Measurements from ENCODE around the gene RELL2.

The RELL2 gene, protein sequence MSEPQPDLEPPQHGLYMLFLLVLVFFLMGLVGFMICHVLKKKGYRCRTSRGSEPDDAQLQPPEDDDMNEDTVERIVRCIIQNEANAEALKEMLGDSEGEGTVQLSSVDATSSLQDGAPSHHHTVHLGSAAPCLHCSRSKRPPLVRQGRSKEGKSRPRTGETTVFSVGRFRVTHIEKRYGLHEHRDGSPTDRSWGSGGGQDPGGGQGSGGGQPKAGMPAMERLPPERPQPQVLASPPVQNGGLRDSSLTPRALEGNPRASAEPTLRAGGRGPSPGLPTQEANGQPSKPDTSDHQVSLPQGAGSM

DNA sequence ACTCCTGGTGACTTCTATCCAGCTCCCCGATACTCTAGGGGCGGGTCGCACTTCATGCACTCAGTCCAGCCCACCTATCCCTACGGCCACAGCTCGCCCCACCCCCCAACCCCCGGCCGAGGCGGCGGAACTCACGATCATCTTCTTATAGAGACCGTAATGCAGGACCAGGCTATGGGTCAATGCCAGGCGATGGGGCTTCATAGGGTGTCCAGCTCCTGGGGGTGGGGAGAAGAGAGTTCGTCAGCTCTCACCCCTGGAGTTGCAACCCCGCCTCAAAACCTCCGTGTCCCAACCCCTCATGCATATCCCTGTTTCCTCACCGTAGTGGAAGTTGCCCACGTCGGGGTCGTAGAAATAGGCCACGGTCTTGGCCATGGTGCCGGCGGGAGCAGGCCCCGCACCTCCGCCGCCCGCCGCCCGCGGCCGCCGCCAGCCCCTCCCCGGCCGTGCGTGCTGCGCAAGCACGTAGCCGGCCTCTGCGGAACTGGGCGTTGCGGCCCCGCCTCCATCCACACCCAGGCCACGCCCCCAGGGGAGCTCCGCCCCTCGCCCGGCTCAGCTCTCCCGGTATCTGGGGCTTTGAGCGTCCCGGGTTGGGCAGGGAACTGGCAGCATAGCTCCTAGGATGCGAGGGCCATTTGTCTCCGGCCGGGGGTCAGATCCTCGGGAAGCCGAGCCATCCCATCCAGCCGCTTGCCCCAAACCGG, at the start of gene RELL2, which contains the start of gene HDAC3:
Gene RELL2, plus strand, starts transcription at position 585 of the 710 bp plus-strand sequence. CDS start 1,229 bp downstream, outside the sequence.
Gene HDAC3, minus strand, starts transcription at position 437 of the 710 bp plus-strand sequence. Its CDS starts 59 bp downstream, at position 378.
- Mint-ChIP-seq H3K27ac (peak within 1 kb of the TSS; percentile 74), H3K27me3 (no peaks in the 10 kb centered on the region), H3K4me3 (peak within 1 kb of the TSS; percentile 94), H3K4me1 (peaks cover 27% of the 10 kb centered on the region), H3K36me3 (peaks cover 13% of the 10 kb centered on the region), H3K9me3 (no peaks in the 10 kb centered on the region)
- DNase-seq (ENCODE audit: low spot score in 2 of 2) = peak; percentile 98 to 99
- ATAC-seq (ENCODE audit: low read depth) = peak; percentile 86

DNA sequence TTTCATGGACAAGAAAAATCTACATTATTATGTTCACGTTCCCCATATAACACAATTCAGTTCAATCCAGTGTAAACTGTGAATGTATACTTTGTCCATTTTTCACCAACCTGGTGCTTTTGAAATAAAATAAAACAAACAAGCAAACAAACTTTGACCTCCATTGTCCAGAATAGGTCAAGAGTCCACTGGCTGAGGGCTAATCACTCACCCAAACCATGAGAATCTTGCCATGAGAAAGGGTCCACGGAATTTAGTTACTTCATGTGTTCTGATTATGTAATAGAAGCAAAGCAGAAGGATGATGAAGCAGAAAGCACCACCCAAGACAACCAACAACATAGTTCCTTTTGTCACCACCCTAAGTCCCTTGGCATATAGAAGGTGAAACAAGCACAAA, 46.7 kb upstream of the RELL2 start:
- Mint-ChIP-seq H3K4me1 (peaks cover 26% of the 10 kb centered on the region), H3K27me3 (no peaks in the 10 kb centered on the region), H3K36me3 (peaks cover 13% of the 10 kb centered on the region), H3K9me3 (no peaks in the 10 kb centered on the region), H3K27ac (no peak overlapping the region), H3K4me3 (no peak overlapping the region)
- DNase-seq (ENCODE audit: low spot score in 2 of 2) (no peak), ATAC-seq (ENCODE audit: low read depth) (no peak)

GRCh38 chr5:141596867-141597266, 39.9 kb upstream of the RELL2 start:
- H3K27ac Mint-ChIP-seq = no peak overlapping the region
- peaks cover 40% of the 10 kb centered on the region for H3K4me1 Mint-ChIP-seq

DNA sequence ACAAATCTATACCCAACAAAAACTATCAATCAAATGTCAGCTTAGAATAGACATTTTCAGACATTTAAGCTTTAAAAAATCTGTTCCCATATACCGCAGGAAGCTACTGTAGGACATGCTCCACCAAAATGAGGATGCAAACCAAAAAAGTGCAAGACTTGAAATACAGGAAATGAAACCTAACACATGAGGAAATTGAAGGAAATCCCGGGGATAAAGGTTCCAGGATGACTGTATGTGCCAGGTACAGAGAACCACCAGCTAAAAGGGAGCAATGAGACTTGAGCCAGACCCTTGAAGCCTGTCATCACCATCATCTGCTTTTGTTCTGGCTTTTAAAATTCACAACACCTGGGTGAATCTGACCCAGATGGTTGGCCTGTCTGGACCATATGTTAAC, 39.4 kb upstream of the RELL2 start:
- H3K27me3 Mint-ChIP-seq = no peaks in the 10 kb centered on the region
- ATAC-seq (ENCODE audit: low read depth) (peak; percentile 41), DNase-seq (ENCODE audit: low spot score in 2 of 2) (no peak)
- H3K9me3 Mint-ChIP-seq = peaks cover 5% of the 10 kb centered on the region
- no peak overlapping the region for H3K4me3 Mint-ChIP-seq
- peaks cover 13% of the 10 kb centered on the region for H3K36me3 Mint-ChIP-seq
- H3K4me1 Mint-ChIP-seq = peaks cover 35% of the 10 kb centered on the region
- no peak overlapping the region for H3K27ac Mint-ChIP-seq

More at GRCh38 chr5:141596867-141597266, 39.9 kb upstream of the RELL2 start:
- Mint-ChIP-seq H3K4me3 (no peak overlapping the region), H3K27me3 (no peaks in the 10 kb centered on the region), H3K9me3 (peaks cover 5% of the 10 kb centered on the region), H3K36me3 (peaks cover 13% of the 10 kb centered on the region)
- DNase-seq (ENCODE audit: low spot score in 2 of 2) = no peak
- no peak for ATAC-seq (ENCODE audit: low read depth)

GRCh38 chr5:141597814-141598213, 39.0 kb upstream of the RELL2 start:
- no peak for ATAC-seq (ENCODE audit: low read depth)
- peaks cover 33% of the 10 kb centered on the region for H3K4me1 Mint-ChIP-seq
- peaks cover 13% of the 10 kb centered on the region for H3K36me3 Mint-ChIP-seq
- no peak overlapping the region for H3K4me3 Mint-ChIP-seq
- H3K27ac Mint-ChIP-seq = no peak overlapping the region
- DNase-seq (ENCODE audit: low spot score in 2 of 2) = no peak
- H3K9me3 Mint-ChIP-seq = peaks cover 5% of the 10 kb centered on the region
- H3K27me3 Mint-ChIP-seq = no peaks in the 10 kb centered on the region

GRCh38 chr5:141598391-141599345, 38.1 kb upstream of the RELL2 start:
- H3K36me3 Mint-ChIP-seq = peaks cover 13% of the 10 kb centered on the region
- H3K4me3 Mint-ChIP-seq = no peak overlapping the region
- H3K27ac Mint-ChIP-seq = peak overlapping the region; percentile 83
- H3K4me1 Mint-ChIP-seq = peaks cover 36% of the 10 kb centered on the region
- H3K27me3 Mint-ChIP-seq = no peaks in the 10 kb centered on the region
- ATAC-seq (ENCODE audit: low read depth) = no peak
- no peak for DNase-seq (ENCODE audit: low spot score in 2 of 2)
- peaks cover 5% of the 10 kb centered on the region for H3K9me3 Mint-ChIP-seq

DNA sequence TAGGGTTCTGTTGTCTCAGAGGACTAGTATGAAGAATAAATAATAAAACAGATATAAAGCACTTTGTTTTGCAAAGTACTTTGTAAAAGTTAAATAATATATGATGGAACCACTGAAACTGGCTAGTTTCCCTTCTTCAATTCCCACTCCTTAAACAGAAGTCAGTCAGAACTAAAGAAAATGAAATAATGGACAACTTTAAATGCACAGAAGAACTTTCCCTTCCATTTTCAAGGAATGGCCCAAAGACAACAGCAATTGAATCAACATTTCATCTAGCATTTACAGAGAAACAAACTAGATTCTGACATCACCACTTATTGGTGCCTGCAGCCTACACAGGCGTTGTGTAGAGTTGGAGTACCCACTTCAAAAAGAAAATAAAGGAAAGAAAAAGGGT, 34.2 kb upstream of the RELL2 start:
- Mint-ChIP-seq H3K27me3 (no peaks in the 10 kb centered on the region), H3K36me3 (peaks cover 2% of the 10 kb centered on the region), H3K4me3 (no peak overlapping the region), H3K4me1 (peaks cover 47% of the 10 kb centered on the region), H3K9me3 (no peaks in the 10 kb centered on the region), H3K27ac (no peak overlapping the region)
- DNase-seq (ENCODE audit: low spot score in 2 of 2) (no peak), ATAC-seq (ENCODE audit: low read depth) (no peak)

DNA sequence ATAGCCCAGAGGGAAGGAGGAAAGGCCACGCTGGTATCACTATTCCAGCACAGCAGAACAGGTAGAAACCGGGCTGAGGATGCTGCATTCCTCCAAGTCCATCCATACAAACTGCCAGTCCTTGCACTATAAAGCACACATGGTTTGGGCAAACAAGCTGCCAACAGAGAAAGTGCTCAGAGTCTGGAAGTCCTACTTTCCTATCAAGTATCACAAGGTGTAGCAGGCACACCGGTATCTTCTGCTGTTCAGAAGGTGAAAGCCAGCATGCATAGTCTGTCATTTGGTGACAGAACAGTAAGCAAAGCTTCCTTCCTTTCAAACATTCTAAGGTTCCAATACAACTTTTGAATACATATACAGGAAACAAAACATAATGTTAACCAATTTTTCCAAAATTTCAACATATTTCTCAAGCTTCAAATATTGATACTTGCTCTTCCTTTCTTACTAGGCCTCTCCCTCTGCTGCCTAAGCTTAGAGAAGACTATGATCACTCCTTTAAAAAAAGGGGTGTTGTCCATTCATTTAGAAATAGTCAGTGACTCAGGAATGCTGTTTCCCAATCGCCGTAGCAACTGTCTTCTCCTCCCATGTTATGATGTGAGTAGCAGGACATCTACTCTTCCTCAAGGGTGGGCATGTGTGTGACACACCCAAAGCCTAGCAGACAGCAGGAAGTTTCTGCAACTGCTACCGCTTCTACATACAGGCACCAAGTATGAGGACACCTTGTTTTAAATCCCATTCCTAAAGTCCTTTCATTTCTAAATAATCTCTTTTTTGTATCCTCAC, 32.7 kb upstream of the RELL2 start:
- DNase-seq (ENCODE audit: low spot score in 2 of 2) (no peak), ATAC-seq (ENCODE audit: low read depth) (no peak)
- H3K4me1 Mint-ChIP-seq = peaks cover 48% of the 10 kb centered on the region
- H3K27me3 Mint-ChIP-seq = no peaks in the 10 kb centered on the region
- H3K9me3 Mint-ChIP-seq = no peaks in the 10 kb centered on the region
- H3K4me3 Mint-ChIP-seq = peak overlapping the region; percentile 67
- H3K36me3 Mint-ChIP-seq = peaks cover 2% of the 10 kb centered on the region
- peak overlapping the region; percentile 70 for H3K27ac Mint-ChIP-seq

DNA sequence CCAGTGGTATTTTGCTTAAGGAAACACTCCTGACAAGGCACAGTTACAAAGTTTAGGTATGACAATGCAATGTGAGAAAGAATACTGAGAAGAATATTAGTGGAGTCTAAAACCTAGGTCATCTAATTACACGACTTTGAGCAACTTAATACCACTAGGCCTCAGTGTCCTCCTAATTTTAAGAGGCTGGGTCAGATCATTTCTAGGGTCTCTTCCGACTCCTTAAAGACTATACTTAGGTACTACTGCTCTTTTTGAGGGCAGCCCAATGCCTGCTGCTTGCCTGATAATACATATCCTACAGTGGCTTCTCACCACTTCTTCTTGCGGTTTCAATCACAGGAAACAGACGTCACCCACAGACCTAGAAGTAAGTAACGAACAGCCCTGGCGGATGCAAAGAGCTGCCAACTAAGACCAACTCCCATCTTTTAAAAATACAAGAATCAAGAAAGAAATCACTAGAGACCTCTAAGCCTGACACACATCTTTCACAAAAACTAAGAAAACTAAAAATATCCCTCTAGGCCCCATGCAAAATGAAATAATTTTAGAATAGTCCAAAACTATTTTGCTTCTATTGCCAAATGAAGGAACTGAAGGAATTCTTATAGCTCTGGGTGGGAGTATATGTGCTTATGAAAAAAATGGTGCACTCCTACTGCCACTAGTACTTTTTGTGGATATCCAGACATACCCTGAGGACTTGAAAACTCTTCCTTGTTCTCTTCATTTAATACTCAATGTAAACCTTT, 31.1 kb upstream of the RELL2 start:
- ATAC-seq (ENCODE audit: low read depth) = peak; percentile 100
- H3K36me3 Mint-ChIP-seq = peaks cover 2% of the 10 kb centered on the region
- peak overlapping the region; percentile 45 for H3K4me3 Mint-ChIP-seq
- peak overlapping the region; percentile 76 for H3K27ac Mint-ChIP-seq
- peak; percentile 35 to 61 for DNase-seq (ENCODE audit: low spot score in 2 of 2)
- no peaks in the 10 kb centered on the region for H3K27me3 Mint-ChIP-seq
- H3K4me1 Mint-ChIP-seq = peaks cover 45% of the 10 kb centered on the region
- H3K9me3 Mint-ChIP-seq = no peaks in the 10 kb centered on the region

DNA sequence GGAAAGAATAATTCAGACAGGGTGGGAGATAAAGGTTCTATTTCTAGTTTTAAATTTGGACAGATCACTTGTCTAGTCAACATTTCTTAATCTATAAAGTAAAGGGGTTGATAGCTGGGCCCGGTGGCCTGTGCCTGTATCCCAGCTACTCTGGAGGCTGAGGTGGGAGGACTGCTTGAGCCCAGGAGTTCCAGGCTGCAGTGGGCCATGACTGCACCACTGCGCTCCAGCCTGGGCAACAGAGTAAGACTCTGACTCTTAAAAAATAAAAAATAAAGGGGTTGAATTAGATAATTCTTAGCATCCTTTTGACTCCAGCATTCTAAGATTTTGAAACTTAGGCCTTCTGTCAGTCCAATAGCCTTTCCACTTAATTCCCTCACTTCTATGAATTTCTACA, 28.8 kb upstream of the RELL2 start:
- Mint-ChIP-seq H3K9me3 (no peaks in the 10 kb centered on the region), H3K4me3 (no peak overlapping the region), H3K27ac (peak overlapping the region; percentile 72), H3K36me3 (peaks cover 6% of the 10 kb centered on the region), H3K4me1 (peaks cover 54% of the 10 kb centered on the region), H3K27me3 (no peaks in the 10 kb centered on the region)
- ATAC-seq (ENCODE audit: low read depth) (no peak), DNase-seq (ENCODE audit: low spot score in 2 of 2) (no peak)

DNA sequence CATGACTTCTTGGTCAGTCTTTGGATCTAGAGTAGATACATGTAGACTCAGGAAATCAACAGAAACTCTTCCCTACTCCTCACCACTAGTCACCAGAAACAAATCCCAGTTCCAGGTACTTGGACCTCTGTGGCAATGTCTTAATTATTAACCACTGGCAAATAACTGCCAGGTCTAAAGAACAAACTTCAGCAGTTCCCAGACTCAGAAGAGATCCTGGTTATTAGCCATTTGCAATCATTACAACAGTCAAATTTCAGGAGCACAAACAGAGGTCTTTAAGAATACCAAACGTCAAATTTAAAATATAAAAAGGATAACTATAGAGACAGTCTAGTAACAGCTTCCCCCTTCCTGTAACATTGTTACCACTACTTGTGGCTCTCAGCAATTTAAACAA, 28.2 kb upstream of the RELL2 start:
- Mint-ChIP-seq H3K27me3 (no peaks in the 10 kb centered on the region), H3K4me3 (no peak overlapping the region), H3K36me3 (peaks cover 6% of the 10 kb centered on the region), H3K4me1 (peaks cover 56% of the 10 kb centered on the region), H3K9me3 (no peaks in the 10 kb centered on the region), H3K27ac (peak overlapping the region; percentile 72)
- no peak for DNase-seq (ENCODE audit: low spot score in 2 of 2)
- no peak for ATAC-seq (ENCODE audit: low read depth)

- Mint-ChIP-seq H3K4me1 (peaks cover 54% of the 10 kb centered on the region), H3K27ac (no peak overlapping the region), H3K36me3 (peaks cover 6% of the 10 kb centered on the region), H3K4me3 (no peak overlapping the region), H3K9me3 (no peaks in the 10 kb centered on the region), H3K27me3 (no peaks in the 10 kb centered on the region)
- ATAC-seq (ENCODE audit: low read depth) = no peak
- DNase-seq (ENCODE audit: low spot score in 2 of 2) = no peak
Observed at GRCh38 chr5:141609044-141609443, 27.8 kb upstream of the RELL2 start.

Data from memory B cell (primary cell).